Ishikawa (cell line): ENCODE results near the gene SHKBP1.

Experiments used
- CEBPB ChIP-seq: IDR thresholded peaks from 2 replicates; pipeline ENCODE4 v1.6.1; 2012
- CREB1 ChIP-seq: IDR thresholded peaks from 2 replicates; pipeline ENCODE4 v1.6.1; 2012; ENCODE audit warnings: low read depth
- EGR1 ChIP-seq: IDR thresholded peaks from 2 replicates; pipeline ENCODE4 v1.6.1; 2012
- EP300 ChIP-seq: IDR thresholded peaks from 2 replicates; pipeline ENCODE4 v1.6.1; 2012; ENCODE audit warnings: borderline replicate concordance
- FOXM1 ChIP-seq: IDR thresholded peaks from 2 replicates; pipeline ENCODE4 v1.6.1; 2012; ENCODE audit warnings: low read depth, borderline replicate concordance
- MAX ChIP-seq: IDR thresholded peaks from 2 replicates; pipeline ENCODE4 v1.6.1; 2012
- NFIC ChIP-seq: IDR thresholded peaks from 2 replicates; pipeline ENCODE4 v1.6.1; 2012
- RAD21 ChIP-seq: IDR thresholded peaks from 2 replicates; pipeline ENCODE4 v1.6.1; 2012; ENCODE audit warnings: low read depth
- REST ChIP-seq: IDR thresholded peaks from 2 replicates; pipeline ENCODE4 v1.6.1; 2012; ENCODE audit warnings: low read depth, mild to moderate bottlenecking
- TAF1 ChIP-seq: IDR thresholded peaks from 2 replicates; pipeline ENCODE4 v1.6.1; 2012; ENCODE audit warnings: low read depth, mild to moderate bottlenecking
- TCF12 ChIP-seq: IDR thresholded peaks from 2 replicates; pipeline ENCODE4 v1.6.1; 2012; ENCODE audit warnings: low read depth
- TEAD4 ChIP-seq: IDR thresholded peaks from 2 replicates; pipeline ENCODE4 v1.6.1; 2012
- USF1 ChIP-seq: IDR thresholded peaks from 2 replicates; pipeline ENCODE4 v1.6.1; 2012
- YY1 ChIP-seq: IDR thresholded peaks from 2 replicates; pipeline ENCODE4 v1.6.1; 2012; ENCODE audit warnings: low read depth
- ZBTB7A ChIP-seq: IDR thresholded peaks from 2 replicates; pipeline ENCODE4 v1.6.1; 2012; ENCODE audit warnings: low read depth

Gene SHKBP1

GRCh38 chr19:40581531-40581930 lies 4.9 kb downstream of the SHKBP1 start:
- no peak for TF ChIP-seq ZBTB7A
- TF ChIP-seq REST, result no peak
- no peak for TF ChIP-seq EGR1
- no peak for TF ChIP-seq NFIC
- no peak for TF ChIP-seq EP300
- no peak for TF ChIP-seq USF1
- no peak for TF ChIP-seq FOXM1
- no peak for TF ChIP-seq TCF12
- no peak for TF ChIP-seq TAF1
- TF ChIP-seq CEBPB, result no peak
- no peak for TF ChIP-seq RAD21
- no peak for TF ChIP-seq MAX
- no peak for TF ChIP-seq YY1
- TF ChIP-seq CREB1, result no peak

GRCh38 chr19:40582467-40582866 lies 5.8 kb downstream of the SHKBP1 start:
- TF ChIP-seq CEBPB, result no peak
- no peak for TF ChIP-seq TCF12
- TF ChIP-seq YY1, result no peak
- TF ChIP-seq FOXM1, result no peak
- no peak for TF ChIP-seq EGR1
- no peak for TF ChIP-seq USF1
- no peak for TF ChIP-seq CREB1
- TF ChIP-seq NFIC, result no peak
- no peak for TF ChIP-seq REST
- no peak for TF ChIP-seq EP300
- no peak for TF ChIP-seq ZBTB7A
- no peak for TF ChIP-seq TEAD4

GRCh38 chr19:40583283-40583682 lies 6.6 kb downstream of the SHKBP1 start:
- TF ChIP-seq MAX, result no peak
- TF ChIP-seq FOXM1, result no peak
- no peak for TF ChIP-seq ZBTB7A
- no peak for TF ChIP-seq YY1
- no peak for TF ChIP-seq EP300
- TF ChIP-seq NFIC, result no peak
- TF ChIP-seq RAD21, result no peak
- TF ChIP-seq CEBPB, result no peak
- no peak for TF ChIP-seq REST

GRCh38 chr19:40584007-40584406 lies 7.3 kb downstream of the SHKBP1 start:
- TF ChIP-seq USF1 (no peak), CREB1 (no peak), ZBTB7A (no peak), NFIC (no peak), CEBPB (no peak), EP300 (no peak), YY1 (no peak), TCF12 (no peak), EGR1 (no peak)
